ENCODE measurements around the gene ZNF428.

- TF ChIP-seq CTCF (IDR thresholded peaks at IDR 0.05) (no peak), POLR2AphosphoS5 (IDR thresholded peaks at IDR 0.05) (no peak), POLR2A (IDR thresholded peaks at IDR 0.05) (no peak), EP300 (IDR thresholded peaks at IDR 0.05) (no peak)
These were observed 15.1 kb upstream of the ZNF428 start for GRCh38 chr19:43634506-43634871.

Measured in gastroesophageal sphincter (tissue), 3 donors.